ENCODE results near the gene ERCC6.

DNA sequence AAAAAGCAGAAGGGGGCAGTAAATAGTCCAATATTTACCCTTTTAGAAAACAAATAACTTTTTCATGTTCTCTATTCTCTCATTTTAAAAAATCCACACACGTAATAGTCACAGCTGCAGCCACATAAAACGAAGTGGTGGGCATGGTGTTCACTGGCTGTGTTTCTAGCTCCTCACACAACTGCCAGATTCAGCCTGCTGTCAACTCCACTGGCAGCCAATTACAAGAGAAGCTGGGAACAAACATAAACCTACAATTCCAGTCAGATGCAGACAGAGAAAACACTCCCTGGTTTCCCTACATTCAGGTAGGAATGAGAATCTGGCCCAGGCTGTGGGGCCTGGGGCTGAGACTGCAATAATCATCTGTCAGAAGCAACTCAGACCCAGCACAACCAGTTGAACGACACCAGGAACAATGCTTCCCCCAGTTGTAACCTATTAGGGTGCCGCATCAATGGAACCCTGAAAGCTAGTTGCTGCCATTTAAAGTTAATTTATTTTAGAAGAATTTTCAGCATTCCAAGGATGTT is 29.1 kb downstream of the ERCC6 start:
- TF ChIP-seq JUN (IDR thresholded peaks at IDR 0.05; ENCODE audit: borderline replicate concordance, insufficient read depth, insufficient read length, low read depth) (no peak), POLR2A (IDR thresholded peaks at IDR 0.05; ENCODE audit: low read depth, low read length) (no peak), MAX (IDR thresholded peaks at IDR 0.05; ENCODE audit: insufficient read depth, insufficient read length) (no peak)
- TF ChIP-seq, protein P1, sequence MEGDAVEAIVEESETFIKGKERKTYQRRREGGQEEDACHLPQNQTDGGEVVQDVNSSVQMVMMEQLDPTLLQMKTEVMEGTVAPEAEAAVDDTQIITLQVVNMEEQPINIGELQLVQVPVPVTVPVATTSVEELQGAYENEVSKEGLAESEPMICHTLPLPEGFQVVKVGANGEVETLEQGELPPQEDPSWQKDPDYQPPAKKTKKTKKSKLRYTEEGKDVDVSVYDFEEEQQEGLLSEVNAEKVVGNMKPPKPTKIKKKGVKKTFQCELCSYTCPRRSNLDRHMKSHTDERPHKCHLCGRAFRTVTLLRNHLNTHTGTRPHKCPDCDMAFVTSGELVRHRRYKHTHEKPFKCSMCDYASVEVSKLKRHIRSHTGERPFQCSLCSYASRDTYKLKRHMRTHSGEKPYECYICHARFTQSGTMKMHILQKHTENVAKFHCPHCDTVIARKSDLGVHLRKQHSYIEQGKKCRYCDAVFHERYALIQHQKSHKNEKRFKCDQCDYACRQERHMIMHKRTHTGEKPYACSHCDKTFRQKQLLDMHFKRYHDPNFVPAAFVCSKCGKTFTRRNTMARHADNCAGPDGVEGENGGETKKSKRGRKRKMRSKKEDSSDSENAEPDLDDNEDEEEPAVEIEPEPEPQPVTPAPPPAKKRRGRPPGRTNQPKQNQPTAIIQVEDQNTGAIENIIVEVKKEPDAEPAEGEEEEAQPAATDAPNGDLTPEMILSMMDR (IDR thresholded peaks at IDR 0.05; ENCODE audit: extremely low read depth in 1 of 2, insufficient read depth in 1 of 2, low read depth in 1 of 2, low read length in 2 of 2): no peak
